Non-pigmented ciliary epithelial cell (primary cell): ENCODE measurements around the gene MYPOP.
"Not testable (repeated sequence)": the region's sequence is repeated elsewhere in the genome, so short reads cannot be mapped to it uniquely, and the experiment has no call there.

Experiments
- DNase-seq: peaks from one replicate; pipeline ENCODE4 v3.0.0-alpha.2; 2010; ENCODE audit warnings: low read depth

MYPOP gene

DNA sequence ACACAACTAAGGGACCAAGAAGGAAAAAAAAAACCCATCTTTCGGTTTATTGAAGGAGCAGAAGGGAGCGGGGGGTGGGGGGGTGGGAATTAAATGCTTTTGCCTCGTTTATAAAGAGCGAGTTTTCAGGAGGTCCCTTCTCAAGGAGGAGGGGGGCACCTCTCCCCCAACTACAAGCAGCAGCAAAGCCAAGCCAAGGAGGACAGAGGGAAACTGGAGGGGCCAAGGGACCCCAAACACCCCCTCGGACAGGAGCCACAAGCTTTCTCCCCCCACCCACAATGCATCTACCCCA is 18.9 kb downstream of the MYPOP start:
- no peak for DNase-seq

GRCh38 chr19:45882652-45883585 is 19.5 kb downstream of the MYPOP start:
- DNase-seq = peak; percentile 38

GRCh38 chr19:45881909-45882528 is 20.4 kb downstream of the MYPOP start:
- no peak for DNase-seq

DNA sequence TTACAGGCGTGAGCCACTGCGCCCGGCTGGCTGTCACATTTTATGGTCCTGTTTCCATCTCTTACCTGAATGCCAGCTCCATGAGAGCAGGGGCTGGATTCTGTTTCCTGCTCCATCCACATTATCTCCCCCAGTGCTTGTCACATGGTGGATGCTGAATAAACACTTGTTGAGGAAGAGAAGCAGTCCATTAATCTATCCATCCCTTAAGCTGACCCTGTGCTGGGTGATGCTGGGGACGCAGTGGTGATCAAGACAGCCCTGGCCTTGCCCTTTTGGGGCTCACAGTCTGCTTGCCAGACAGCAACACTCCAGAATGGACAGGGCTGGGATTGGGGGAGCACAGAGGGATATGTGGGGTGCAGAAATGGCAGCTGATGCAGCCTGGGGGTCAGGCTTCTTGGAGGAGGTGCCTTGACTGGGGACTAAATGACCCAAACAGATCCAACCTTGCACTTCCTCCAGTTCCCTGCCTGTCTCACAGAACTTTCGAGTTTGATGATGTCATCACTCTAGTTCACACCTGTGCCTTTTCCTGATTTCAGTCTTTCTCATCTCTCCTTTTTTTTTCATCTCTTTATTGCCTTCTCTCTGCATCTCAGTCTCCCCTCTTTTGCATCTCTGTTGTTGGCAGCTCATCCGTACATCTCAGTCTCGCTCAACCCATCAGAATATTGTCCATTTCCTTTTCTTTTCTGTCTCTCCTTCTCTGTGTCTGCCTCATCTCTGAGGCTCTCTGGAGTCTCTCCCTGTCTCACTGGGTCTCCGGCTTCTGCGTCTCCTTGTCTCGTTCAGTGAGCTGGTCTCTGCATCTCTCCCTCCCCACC is 21.1 kb downstream of the MYPOP start:
- DNase-seq = no peak

GRCh38 chr19:45879971-45880370 is 22.4 kb downstream of the MYPOP start:
- no peak for DNase-seq

DNA sequence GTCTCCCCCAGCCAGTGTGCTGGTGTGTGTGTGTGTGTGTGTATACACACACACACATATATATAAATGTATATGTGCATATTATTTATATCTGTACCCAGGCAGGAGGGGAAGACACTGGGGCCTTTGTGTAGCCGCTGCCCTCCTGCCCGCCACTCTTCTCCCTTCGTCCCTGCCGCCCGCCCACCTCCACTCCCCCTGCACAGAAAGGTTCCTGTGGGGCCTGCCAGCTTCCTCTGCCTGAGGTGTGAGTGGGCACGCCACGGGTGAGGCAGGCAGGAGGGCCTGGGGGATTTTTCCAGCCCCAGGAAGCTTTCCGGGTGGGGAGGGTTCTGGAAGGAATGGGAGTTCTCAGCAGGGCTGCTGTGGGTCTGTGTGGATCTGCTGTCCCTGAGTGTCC is 23.4 kb downstream of the MYPOP start:
- no peak for DNase-seq

GRCh38 chr19:45878043-45878794 is 24.2 kb downstream of the MYPOP start:
- no peak for DNase-seq

DNA sequence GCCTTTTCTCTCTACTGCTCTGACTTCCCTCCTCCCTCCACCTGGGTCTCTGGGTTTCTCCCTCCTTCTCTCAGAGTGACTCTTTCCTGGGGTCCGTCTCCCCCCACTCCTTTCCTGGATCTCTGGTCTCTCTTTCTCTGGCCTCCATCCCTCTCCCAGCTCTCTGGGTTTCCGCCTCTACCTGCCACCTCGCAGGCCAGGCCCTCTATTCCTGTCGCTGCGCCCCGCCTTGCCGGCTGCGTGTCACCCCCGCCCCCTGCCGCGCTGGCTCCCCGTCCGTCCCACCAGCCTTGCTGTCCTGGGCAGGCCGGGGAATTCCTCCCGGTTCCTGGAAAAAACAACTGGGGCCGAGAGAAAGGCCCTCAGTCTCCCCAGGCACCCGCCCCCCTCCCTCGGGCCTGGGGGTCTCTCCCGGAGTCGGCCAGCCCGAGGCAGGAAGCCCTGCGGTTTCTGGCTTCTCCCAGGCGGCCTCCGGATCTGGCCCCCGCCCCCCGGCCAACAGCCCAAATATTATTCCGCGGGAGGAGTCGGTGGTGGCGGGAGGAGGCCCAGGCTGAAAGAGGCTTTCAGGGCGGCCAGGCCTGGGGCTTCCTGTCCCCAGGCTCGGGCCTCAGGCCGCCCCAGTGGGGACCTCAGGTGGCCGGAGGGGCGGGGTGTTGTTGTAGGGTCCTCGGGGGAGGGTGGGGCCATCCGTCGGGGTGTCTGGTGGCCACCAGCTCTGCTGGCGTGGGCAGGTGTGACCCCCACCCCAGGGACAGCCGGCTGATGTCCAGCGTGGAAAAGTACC is 25.8 kb downstream of the MYPOP start:
- DNase-seq = no peak

- DNase-seq = no peak
These were observed 26.3 kb downstream of the MYPOP start for GRCh38 chr19:45876161-45876410.

DNA sequence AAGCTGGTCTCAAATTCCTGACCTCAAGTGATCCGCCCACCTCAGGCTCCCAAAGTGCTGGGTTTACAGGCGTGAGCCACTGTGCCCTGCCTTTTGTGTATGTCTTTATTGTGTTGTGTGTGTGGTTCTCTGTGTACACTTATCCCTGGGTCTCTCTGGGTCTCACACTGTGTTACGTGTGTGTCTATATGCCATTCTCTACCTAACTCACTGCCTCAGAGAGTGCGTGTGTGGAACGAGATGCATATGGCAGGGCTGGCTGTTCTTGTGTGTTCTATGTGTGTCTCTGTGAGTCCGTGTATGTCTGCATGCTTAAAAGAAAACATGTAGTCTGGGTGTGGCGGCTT is 27.8 kb downstream of the MYPOP start:
- DNase-seq = no peak

DNA sequence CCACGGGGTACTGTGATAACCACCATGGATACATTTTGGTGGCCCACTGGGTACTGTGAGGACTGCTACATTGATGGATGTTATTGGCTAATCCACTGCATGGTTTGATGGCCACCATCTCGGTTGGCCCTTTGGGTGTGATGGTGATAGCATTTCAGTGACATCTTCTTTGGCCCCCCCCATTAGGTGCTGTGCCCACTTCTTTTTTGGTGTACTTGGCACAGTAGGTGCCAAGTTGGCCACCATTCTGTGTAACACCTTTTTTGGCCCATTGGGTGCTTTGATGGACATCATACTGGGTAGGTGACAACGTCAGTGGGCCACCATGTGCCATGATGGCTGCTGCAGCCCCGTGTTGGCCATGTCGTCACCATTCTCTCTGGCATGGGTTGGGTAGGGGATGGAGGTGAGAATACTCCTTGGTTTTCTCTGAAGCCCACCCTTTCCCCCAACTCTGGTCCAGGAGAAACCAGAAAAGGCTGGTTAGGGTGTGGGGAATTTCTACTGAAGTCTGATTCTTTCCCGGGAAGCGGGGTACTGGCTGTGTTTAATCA is 29.1 kb downstream of the MYPOP start:
- DNase-seq = no peak

GRCh38 chr19:45872095-45872919 is 30.1 kb downstream of the MYPOP start:
- DNase-seq = no peak

GRCh38 chr19:45870798-45871197 is 31.6 kb downstream of the MYPOP start:
- DNase-seq = no peak

GRCh38 chr19:45867241-45867640 is 35.2 kb downstream of the MYPOP start:
- not testable (repeated sequence) for DNase-seq

DNA sequence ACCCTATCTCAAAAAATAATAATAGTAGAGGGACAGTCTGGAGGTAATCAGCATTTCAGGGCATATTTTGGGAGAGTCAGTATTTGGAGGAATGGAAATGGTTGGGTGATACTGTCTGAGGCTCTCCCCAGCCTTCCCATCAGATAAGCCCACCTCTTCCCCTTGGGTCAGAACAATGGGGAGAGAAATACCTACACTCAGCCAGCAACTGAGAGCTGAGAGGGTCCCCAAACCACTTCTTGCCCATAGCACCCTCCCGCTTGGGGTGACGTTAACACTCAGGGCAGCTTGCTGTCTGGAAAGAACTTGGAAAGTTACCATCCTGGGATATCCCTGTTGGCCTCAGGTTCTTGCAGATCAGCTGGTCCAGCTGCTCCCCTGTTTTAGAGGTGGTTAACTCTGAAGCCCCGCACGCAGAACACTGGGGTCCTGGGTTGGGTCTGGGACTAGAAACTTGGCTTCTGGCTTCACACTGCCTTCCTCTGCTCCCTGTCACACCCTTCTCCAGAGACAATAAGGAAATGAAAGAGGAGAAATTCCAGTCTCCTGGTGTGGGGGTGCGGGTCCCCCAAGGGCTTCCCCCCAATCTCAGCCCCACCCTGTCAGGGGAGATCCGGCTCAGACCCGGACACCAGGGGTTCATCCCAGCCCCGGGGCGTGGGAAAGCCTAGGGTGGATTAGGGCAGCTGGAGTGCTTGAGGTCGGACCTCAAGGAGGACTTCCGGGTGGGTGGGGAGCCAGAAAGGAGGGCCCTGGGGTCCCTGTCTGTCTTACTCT is 35.8 kb downstream of the MYPOP start:
- no peak for DNase-seq

- DNase-seq = no peak
These were observed 37.0 kb downstream of the MYPOP start for GRCh38 chr19:45865269-45865948.

DNA sequence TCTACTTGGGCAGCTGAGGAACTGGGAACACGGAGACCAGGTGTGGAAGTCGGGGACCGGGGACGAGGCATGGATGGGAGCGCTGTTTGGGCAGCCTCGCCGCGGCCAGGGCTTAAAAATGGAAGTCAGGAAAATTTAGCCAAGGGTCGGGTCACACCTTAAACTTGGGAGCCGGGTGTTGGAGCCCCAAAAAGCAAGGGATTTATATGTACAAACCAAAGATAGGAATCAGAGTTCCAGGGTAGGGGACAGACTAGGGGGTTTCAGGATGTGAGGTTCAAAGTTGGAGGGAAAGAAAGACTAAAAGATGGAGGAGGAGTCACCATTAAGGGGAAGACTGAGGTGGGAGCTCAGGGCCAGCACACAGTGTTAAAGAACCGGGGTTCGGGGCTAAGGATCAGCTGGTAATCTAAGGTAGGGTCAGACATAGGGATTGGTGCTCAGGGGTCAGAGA is 37.8 kb downstream of the MYPOP start:
- no peak for DNase-seq

DNA sequence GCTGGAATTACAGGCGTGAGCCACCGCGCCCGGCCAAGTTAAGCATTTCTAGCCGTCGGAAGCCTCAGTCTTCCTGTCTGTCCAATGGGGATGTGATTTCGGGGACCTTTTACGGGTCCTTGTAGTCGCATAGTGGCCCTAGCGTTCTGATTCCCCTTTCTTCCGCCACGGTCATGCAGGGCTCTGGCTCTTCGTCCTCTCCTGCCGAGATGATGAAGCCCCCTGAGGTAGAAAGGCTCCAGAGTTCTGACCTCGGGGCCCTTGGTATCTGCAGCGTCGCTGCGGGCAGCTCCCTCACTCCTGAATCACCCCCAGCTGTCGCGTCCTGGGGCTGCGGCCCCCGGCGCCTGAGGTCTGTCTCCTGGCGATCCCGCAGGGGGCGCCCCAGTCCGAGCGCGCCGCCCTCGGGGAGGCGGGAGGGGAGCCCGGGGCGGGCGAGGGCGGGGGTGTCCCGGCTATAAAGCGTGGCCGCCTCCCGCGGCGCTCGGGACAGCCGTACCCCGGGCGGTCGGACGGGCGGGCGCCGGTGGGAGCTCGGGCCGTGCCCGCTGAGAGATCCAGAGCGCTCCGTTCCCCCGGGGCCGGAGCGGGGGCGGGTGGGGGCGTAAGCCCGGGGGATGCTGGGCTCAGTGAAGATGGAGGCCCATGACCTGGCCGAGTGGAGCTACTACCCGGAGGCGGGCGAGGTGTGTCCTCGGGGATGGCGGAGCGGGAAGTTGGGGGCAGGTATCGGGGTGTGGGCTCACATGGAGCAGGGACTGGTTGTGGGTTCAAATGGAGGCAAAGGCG is 38.4 kb downstream of the MYPOP start, which contains the start of gene FOXA3:
Gene FOXA3, plus strand, starts transcription at position 487 of the 789 bp plus-strand sequence. Its CDS starts 131 bp downstream, at position 618.
- DNase-seq = no peak
